GM18511 (cell line): ENCODE data around the gene DDI1.

Experiments
- ATAC-seq: cut with Tn5 transposase; IDR thresholded peaks from one replicate; pipeline ENCODE4 v1.9.1; 2021; ENCODE audit warnings: mild to moderate bottlenecking, moderate library complexity; ENCODE audit not compliant: unreplicated experiment

DDI1 gene

DNA sequence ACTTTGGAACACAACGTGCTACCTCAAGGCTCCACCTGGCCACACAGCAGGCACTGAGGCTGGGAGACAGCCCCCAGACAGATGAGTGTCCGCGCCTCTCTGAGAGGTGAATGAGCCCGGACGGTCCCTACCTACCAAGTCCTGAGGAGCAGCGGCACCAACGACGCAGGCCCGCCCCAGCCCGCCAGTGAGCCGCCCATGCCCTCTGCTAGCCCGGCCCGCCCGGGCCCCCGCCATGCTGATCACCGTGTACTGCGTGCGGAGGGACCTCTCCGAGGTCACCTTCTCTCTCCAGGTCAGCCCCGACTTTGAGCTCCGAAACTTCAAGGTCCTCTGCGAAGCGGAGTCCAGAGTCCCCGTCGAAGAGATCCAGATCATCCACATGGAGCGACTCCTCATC, at the start of gene DDI1:
TSS of gene DDI1 (plus strand) at position 53 of the 400 bp plus-strand sequence. CDS start at position 236, 183 bp downstream.
- ATAC-seq, result no peak

DNA sequence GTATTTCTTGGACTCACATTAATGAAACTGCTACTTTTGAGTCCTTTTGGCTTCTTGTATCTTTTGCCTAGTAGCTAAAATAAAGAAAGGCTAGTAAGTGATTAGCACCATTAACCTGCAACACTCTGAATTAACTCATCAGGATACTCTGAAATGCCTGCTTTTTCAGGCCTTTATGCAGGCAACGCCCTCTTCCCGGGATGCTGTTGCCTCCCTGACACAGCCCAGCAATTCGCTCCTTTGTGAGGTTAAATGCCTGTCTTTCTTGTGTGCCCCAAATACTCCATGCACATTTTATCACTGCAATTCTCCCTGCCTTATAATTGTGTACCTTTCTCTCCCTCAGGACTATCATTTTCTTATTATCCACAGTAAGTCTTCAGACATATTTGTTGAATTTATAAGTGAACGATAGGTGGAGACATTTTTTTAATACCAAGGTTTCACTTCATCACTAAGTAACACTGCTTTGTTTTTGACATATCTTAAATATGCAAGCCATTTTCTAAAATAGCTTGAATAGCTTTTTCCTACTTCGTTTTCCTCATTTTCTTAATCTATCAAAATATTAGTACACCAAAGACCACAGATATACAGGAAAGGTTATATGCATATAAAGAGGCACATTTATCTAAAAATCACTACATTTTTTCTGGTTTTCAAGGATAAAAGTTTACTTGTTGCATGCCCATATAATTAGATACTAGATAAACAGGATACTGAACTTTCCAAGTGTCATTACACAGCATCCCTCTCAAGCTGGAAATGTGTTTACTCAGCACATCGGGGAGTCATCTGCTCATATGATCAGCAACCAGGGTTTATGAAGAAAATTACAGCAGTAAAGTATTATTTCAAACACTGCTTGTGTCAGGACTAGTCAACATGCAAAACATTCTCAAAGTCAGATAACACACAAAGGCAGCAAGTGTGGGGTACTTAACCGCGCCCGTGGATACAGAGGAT, 48.5 kb upstream of the DDI1 start:
- no peak for ATAC-seq

DNA sequence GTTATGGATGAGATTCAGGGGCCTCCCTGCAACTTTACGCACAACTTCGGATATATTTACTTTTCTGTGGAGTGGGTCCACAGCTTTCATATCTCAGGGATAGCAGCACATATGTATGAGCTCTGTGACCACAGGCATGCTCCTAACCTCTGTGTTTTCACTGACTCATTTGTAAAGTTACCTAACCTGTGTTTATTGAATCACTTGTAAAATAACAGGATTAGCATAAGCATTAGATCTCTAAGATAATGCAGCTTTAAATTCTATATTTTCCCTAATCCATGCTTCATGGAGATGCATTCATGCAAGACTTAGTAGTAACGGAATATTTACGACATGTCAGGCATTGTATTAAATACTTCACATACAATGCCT, 47.9 kb upstream of the DDI1 start:
- no peak for ATAC-seq

DNA sequence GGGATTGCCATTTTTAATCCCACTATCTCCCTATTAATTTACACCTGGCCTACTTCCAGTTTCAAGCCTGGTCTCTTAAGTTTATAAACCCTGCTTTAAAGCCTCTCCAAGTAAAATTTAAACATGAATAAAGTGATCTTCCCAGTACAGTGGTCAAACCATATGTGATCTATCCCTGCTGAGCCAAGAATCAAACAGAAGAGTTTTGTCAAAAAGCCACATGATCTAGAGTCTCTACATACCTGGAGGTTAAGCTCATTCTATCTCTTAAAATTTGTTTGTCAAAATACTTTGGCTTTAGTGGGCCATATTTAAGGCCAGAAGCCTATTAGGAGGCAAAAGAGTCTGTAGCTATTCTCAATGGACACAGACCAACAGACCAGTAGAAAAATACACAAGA, 42.9 kb upstream of the DDI1 start:
- no peak for ATAC-seq

DNA sequence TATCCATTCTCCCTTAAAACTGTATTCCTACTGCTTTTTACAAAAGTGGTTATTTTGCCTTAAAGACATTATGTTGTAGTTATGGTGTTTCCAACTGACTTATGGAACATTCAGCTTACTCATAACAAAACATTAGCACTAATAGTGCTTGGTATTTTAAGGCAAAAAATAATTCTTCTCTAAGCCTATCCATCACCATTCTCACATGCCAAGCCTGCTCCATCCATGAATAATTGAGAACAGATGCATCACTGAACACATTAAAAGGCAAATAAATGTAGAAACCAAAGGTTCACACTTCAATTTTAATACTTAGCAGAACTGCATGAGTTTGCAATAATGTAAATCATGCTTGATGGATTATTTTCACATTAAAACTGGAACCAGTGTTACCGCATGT, 42.3 kb upstream of the DDI1 start:
- no peak for ATAC-seq

DNA sequence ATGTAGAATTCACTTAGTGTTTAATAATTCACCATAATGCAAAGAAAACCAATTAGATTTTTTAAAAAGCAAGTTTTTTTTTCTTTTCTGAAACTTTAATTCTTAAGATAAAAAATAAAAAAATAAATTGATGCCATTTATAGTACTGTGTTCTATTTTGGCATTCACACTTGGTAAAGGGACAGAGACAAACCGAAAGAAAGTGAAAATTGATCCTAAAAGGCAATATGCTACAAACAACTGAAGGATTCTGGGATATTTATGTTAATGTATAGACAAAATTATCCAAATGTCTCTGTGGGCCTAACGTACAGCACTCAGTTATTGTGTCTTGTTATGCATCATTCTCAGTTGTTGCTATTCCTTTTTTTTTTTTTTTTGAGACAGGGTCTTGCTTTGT, 41.9 kb upstream of the DDI1 start:
- ATAC-seq, result no peak

DNA sequence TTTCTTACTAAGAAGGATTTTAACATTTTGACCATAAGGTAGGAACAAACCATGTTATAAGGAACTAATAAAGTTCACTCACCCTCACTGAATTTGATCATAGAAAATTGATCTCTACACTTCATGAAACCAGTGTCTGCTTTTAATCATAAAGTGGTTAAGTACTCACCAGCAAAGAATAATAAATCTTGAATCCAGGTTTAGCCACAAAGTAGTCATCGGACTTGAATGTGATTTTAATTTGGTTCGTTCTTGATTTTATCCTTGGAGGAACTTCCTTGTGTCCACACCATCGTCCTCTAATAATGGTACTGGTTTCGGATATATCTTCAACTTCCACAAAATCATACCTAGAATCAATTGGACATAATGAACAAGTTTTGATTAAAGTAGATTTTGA, 40.5 kb upstream of the DDI1 start:
- no peak for ATAC-seq

DNA sequence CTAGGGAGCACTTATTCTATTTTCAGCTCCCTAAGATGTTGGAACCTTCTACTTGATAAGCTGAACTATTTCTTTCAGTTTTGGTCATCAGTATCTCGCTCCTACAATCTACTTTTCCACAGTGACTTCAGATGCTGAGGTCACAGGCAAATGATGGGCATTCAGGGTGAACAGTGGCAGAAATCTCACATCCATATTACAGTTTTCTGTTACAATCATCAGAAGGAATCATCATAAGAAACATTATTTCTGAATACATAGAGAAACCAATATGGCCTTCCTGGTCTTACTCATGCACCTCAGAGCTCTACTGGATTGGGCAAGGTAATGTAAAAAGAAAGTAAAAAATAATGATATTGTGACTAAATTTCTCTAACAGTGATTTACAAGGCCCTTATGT, 39.4 kb upstream of the DDI1 start:
- ATAC-seq, result peak; percentile 72

DNA sequence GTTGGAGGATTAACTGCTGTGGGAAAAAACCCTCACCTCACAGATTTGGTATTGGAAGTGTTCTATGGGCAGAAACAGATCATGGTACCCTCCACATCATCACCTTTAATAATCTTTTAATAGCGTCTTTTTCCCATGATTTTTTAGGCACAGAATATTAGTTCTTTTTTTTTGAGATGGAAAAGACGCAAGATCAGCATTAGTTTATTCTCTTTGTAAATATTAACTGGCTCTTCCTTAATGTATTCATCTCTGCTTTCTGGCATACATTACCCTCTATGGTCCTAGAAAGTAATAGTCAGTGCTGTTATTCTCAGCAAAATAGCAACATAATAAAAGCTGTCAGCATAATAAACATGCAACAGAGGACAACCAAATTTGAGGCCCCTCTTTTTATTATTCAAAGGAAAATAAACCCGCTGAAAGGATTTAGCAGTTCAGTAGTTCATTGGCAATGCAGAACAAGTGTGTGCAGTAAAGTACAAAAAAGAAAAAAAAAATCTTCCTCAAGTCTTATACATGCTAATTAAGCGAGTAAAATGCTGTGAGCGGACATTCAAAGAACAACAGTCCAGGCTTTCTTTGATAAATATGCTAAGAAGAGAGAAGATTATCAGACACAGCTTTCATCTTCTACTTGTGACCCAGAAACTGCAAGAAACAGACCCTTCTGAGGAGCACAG, 37.5 kb upstream of the DDI1 start:
- no peak for ATAC-seq

DNA sequence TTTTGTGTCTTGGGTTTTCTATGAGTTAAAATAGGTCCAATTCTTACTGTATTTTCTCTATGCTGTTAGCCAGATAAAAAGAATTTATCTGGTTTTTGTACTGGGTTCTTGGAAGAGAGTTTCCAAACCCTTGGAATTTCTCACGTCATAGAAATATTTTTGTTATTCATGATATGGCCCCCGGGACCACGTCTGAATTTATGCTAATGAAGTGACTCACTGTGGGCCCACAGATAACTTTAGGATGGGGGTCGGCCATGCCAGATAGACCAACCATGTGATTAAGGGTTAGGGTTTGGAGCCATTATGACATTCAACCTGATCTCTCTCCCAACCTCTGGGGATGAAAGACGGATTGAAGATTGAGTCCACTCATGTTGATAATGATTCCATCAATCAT, 35.6 kb upstream of the DDI1 start:
- no peak for ATAC-seq

DNA sequence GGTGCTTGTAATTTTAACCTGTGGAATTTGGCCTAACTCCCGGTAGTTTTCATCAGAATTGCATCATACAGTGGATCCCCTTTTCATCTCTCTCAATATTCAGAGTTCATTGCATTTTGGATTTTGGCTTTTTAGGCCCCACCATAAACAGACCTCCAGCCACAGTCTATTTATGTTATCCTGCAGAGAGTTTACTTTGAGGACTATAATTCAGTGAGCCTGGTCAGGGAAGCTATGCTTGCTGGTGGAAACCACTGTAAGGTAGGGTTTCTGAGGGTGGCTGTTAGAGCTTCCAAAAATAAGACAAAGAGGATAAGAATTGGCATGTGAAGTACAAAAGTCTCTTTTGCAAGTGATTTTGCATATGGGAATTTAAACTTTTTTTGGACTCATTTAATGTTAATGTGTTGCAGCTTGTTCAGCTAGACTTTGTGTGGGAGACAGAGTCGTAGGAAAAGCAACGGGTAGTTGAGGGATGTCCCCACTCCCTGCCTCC, 34.8 kb upstream of the DDI1 start:
- ATAC-seq, result no peak

DNA sequence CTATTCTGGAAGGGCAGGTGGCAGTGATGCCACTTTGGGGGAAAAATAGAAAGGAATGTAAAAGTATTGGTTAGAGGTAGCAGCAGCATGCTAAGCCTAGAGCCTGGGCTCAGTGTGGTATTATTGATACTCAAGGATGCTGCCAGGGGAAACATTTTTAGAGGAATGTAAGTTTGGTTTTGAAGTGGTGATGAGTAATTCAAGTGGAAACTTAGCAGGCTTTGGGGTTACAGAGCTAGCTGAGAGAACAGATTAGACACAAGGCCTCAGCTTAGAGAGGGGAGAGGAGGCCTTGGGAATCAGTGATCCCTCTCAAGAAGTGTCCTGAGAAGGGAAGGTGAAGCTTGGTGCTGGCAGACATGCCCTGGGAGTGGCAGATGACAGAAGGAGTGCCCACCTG, 32.9 kb upstream of the DDI1 start:
- no peak for ATAC-seq

DNA sequence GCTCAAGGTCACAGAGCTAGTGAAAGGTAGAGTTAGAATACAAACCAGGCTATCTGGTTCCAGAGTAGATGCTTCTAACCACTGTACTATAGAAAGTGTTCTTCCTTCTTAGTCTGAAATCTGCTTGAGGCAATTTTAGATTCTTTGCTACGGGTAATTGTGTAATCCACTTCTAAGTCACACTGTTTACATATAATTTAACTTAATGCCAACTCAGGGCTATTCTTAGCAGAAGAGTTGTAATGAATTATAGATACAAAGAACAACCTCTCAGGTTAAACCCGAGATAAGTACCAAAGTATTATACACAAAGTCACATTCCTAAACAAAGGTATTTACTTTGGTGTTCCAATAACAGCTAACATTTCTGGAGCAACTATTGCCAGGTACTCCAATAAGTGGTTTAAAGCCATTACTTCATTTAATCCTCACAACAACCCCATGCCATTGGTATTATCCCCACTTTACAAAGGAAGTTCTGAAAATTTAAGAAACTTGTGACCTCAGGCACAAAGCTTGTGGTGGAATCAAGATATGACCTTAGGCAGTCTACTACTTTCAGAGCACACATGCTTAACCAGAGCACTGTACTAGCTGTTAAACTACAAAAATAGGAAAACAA, 31.1 kb upstream of the DDI1 start:
- ATAC-seq, result no peak

DNA sequence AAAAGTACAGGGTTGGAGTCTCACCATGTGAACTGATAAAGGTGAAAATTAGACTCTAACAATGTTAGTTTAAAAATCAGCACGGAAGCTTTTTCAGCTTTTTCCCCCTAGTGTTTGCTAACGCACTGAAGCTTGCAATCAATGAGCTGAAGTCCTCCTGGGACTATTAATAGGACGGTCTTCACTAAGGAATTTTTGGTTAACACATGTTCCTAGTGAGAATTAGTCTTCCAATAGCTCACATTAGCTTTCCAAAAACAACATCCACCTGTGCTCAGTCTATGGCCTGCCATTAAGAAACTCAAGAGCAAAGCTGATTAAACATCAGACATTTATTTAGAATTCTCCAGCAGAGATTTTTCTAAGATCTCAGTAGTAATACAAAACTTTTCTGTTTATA, 26.7 kb upstream of the DDI1 start:
- ATAC-seq, result no peak

DNA sequence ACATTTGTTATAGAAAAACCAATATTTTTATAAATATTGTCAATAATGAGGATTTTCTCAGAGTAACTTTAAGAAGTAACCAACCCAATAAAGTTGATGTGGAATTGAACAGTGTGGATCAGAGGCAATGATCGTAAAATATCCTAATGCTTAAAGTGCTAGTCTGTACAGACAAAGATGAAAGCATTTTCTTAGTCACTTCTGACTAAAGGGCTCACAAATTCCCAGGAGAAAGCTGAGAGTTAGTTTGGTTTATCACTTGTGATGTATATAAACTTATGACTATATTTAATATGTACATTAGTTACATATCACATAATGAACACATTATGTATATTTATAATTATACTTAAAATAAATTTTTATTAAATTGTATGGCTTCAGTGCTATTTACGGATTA, 25.4 kb upstream of the DDI1 start:
- no peak for ATAC-seq

DNA sequence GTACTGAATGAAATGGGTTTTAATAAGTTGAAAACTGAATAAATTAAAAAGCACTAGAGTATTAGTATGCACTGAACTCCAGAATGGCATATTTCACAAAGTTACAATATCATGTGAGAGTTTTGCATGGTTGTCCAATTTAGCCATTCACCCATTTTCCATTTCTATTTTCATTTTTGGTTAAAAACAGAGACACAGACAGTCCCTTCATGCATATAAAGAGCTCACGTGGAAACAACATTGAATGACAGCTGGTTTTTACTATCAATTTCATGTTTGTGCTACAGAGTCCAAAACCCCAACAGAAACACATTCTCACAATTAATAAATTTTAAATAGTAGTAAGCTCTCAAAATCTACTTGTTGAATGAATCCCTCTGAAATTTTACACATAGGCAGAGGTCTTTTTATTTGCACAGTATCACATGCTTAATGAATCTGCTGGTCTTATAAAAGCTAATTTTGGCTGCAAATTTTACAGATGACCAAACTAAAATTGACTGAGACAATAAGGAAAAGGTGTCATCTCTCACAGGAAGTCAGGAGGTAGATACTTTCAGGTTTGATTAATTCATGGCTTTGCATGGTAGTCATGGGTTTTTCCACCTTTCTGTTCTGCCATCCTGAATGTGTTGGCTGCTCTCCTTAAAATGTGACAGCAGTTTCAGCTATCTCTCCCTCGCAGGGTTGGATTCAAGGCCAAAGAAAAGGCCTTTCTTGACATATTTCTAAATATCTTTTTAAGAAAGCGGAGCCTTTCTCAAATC, 20.6 kb upstream of the DDI1 start:
- ATAC-seq, result peak; percentile 92

DNA sequence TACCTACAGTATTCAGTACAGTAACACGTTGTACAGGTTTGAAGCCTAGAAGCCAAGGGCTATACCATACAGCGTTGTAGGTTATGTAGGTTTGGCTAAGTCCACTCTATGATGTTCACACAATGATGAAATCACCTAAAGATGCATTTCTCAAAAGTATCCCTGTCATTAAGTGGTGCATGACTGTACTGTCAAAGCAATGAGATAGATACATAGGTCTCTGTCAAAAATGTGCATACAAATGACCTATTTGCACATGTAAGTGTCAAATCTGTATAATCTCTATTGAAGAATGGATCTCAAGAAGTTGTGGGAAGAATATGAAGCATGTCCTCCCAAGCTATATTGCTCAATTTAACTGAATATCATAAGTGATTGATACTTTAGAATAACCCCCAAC, 11.9 kb upstream of the DDI1 start:
- no peak for ATAC-seq

DNA sequence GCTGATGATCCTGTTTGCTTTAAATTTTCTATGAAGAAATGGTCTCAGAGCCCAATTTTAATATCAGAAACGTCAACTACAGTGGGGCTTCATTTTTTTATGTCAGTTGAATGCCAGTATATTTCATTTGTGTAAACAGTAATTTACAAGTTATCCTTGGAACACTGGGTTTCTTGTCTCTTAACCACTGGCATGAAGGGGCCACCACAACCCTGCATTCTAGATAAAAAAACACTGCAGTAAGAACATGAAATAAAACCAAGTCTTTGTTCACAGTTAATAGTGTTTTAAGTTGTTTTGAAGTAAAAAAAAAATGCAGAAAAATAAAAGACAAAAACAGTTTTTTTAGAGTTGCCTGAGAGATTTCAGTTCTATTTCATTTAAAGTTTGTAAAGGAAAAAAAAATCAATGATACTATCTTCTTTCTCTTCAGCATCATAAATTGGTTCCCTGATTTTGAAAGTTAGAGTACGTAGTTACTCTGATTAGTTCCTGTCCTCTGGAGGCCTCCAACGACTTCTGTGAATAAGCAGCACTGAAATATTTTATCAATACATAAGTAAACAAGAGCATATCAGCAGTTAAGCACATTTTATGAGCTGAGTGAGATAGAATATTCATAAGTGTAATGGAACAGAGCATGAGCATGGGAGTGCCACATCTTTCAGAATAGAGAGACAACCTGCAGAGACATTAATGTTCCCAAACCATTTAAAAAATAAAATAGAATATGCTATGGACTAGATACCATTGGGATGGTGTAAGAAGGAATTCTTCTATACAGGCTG, 7.8 kb upstream of the DDI1 start:
- ATAC-seq, result no peak

DNA sequence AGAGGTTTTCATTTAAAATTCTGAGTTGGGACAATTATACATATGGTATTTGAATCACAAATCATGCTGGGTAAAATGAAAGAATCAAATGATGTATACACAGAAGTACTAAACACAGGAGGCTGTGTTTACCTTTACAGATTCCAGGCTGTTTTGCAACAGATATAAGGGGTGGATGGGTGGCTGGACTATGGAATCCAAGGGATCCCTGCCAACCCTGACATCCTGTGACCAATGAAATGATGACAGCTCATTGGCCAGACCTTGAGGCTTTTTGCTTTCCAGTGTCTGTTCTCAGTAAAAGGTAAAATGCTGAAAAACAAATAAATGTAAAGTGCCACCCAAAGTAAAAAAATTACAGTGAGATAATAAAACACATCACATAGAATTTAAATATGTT, 3.3 kb upstream of the DDI1 start:
- ATAC-seq, result no peak

DNA sequence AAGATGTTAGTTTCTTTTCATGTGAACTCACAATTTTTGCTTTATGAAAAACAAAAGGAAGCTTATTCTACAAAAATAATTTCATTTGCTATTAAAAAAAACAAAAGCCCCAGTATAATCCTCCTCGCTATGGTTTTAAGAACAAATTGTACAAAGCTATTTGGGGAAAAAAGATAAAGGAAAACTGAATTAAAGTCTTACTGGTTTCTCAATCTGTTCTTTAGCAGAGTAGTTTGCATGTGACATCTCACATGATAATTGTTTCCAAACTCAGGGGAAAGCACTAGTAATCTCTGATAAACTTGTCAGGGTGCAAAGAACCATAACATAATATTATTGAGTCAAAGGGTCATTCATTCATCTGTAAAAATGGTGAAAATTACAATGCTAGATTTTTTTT, 2.9 kb upstream of the DDI1 start:
- ATAC-seq, result no peak
